Measurements from ENCODE around the gene NRXN3.

The NRXN3 gene

DNA sequence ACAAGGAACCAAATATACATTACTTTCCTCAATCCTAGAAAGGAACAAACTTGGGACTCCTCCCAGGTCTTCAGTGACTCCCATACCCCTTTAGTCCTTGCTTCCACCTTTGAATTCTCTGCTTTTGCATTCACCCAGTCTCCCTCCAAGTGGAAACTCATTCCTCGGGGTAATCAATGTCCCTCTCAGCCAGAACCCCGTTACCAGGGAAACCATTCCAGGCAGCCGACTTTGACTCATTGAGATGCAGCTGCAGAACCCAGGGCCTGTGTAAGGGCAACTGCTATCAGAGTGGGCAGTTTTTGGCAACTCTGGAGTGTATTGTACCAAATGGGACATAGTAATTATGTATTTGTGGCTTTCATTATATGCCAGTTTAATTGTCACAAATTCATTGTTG is 186.2 kb downstream of the NRXN3 start:
- no peak overlapping the region for H3K4me3 ChIP-seq (ENCODE audit: insufficient read depth, low read length, poor library complexity, severe bottlenecking)
- H3K79me2 ChIP-seq (ENCODE audit: insufficient read depth, low read length) = no peaks in the 10 kb centered on the region
- no peak overlapping the region for H2AFZ ChIP-seq (ENCODE audit: low read depth, low read length, severe bottlenecking)
- H3F3A ChIP-seq (ENCODE audit: insufficient read depth) = no peaks in the 10 kb centered on the region
- 0 out of 2 replicates have a peak, but pooled peaks cover 5% of the 10 kb centered on the region for H3K9me2 ChIP-seq (replicated peaks; ENCODE audit: insufficient read depth, low read length)
- H3K27ac ChIP-seq (ENCODE audit: low read depth, low read length) = no peak overlapping the region
- H3K36me3 ChIP-seq (ENCODE audit: low read length) = no peaks in the 10 kb centered on the region
- no peak overlapping the region for H3K4me2 ChIP-seq (ENCODE audit: low read depth, low read length, poor library complexity, severe bottlenecking)
- no peaks in the 10 kb centered on the region for H3K9me3 ChIP-seq (ENCODE audit: insufficient read depth, low read length)
- TF ChIP-seq EZH2phosphoT487 (conservative IDR thresholded peaks at IDR 0.05; ENCODE audit: low read length) = no peak
- TF ChIP-seq, protein P1, sequence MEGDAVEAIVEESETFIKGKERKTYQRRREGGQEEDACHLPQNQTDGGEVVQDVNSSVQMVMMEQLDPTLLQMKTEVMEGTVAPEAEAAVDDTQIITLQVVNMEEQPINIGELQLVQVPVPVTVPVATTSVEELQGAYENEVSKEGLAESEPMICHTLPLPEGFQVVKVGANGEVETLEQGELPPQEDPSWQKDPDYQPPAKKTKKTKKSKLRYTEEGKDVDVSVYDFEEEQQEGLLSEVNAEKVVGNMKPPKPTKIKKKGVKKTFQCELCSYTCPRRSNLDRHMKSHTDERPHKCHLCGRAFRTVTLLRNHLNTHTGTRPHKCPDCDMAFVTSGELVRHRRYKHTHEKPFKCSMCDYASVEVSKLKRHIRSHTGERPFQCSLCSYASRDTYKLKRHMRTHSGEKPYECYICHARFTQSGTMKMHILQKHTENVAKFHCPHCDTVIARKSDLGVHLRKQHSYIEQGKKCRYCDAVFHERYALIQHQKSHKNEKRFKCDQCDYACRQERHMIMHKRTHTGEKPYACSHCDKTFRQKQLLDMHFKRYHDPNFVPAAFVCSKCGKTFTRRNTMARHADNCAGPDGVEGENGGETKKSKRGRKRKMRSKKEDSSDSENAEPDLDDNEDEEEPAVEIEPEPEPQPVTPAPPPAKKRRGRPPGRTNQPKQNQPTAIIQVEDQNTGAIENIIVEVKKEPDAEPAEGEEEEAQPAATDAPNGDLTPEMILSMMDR (IDR thresholded peaks at IDR 0.05; ENCODE audit: insufficient read depth, low read length, poor library complexity, severe bottlenecking) = no peak
- H4K20me1 ChIP-seq (ENCODE audit: low read depth, low read length) = no peaks in the 10 kb centered on the region
- no peak overlapping the region for H3K9ac ChIP-seq (ENCODE audit: low read length)
- H3K27me3 ChIP-seq (ENCODE audit: low read length) = no peaks in the 10 kb centered on the region

DNA sequence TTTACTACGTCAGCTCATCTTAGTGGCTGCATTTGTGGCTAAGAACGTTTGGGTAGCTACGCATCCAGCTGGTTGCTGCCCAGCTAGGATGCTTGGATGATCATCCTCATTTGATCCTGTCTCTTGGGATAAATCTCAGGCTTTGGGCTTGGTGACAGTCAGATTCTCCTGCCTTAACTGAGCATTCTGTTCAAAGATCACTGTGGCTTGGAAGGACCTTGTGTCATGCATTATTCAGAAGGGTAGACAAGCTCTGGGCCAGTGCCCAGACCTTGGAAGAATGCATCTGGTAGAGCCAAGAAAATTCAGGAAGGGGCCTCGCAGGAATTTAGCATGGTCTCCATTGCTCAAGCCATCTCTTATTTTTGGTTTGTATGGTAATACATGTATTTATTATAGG is 188.4 kb downstream of the NRXN3 start:
- no peaks in the 10 kb centered on the region for H3K9me3 ChIP-seq (ENCODE audit: insufficient read depth, low read length)
- H3K79me2 ChIP-seq (ENCODE audit: insufficient read depth, low read length) = no peaks in the 10 kb centered on the region
- H4K20me1 ChIP-seq (ENCODE audit: low read depth, low read length) = no peaks in the 10 kb centered on the region
- TF ChIP-seq, protein P1 (IDR thresholded peaks at IDR 0.05; ENCODE audit: insufficient read depth, low read length, poor library complexity, severe bottlenecking) = no peak
- no peak for TF ChIP-seq EZH2phosphoT487 (conservative IDR thresholded peaks at IDR 0.05; ENCODE audit: low read length)
- H3K4me2 ChIP-seq (ENCODE audit: low read depth, low read length, poor library complexity, severe bottlenecking) = no peak overlapping the region
- H3K27ac ChIP-seq (ENCODE audit: low read depth, low read length) = no peak overlapping the region
- no peaks in the 10 kb centered on the region for H3F3A ChIP-seq (ENCODE audit: insufficient read depth)
- H3K36me3 ChIP-seq (ENCODE audit: low read length) = no peaks in the 10 kb centered on the region
- H3K9me2 ChIP-seq (replicated peaks; ENCODE audit: insufficient read depth, low read length) = 0 out of 2 replicates have a peak, but pooled peaks cover 5% of the 10 kb centered on the region
- H3K27me3 ChIP-seq (ENCODE audit: low read length) = no peaks in the 10 kb centered on the region
- H2AFZ ChIP-seq (ENCODE audit: low read depth, low read length, severe bottlenecking) = no peak overlapping the region
- no peak overlapping the region for H3K4me3 ChIP-seq (ENCODE audit: insufficient read depth, low read length, poor library complexity, severe bottlenecking)
- H3K9ac ChIP-seq (ENCODE audit: low read length) = no peak overlapping the region

DNA sequence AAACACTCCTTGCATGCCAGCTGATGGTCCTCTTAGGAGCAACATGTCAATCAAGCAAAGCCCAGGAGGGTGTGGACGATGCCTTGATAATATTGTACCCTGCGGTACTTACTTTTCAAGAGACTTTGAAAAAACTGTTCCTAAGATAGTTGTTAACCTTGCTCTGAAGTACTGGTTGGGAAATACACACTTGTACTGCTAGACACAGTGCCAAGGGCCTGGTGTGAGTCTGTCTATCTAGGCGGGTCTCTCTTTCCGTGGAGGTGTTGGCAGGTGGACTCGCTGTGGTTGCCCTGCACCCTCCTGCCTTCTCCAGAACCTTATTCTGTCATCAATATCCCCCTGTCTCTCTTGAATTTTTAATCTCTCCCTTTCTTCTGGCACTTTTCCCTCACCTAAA is 189.4 kb downstream of the NRXN3 start:
- H3K4me3 ChIP-seq (ENCODE audit: insufficient read depth, low read length, poor library complexity, severe bottlenecking) = no peak overlapping the region
- no peaks in the 10 kb centered on the region for H3K27me3 ChIP-seq (ENCODE audit: low read length)
- no peaks in the 10 kb centered on the region for H3K79me2 ChIP-seq (ENCODE audit: insufficient read depth, low read length)
- no peak overlapping the region for H3K27ac ChIP-seq (ENCODE audit: low read depth, low read length)
- H3F3A ChIP-seq (ENCODE audit: insufficient read depth) = no peaks in the 10 kb centered on the region
- 0 out of 2 replicates have a peak, but pooled peaks cover 5% of the 10 kb centered on the region for H3K9me2 ChIP-seq (replicated peaks; ENCODE audit: insufficient read depth, low read length)
- no peak overlapping the region for H2AFZ ChIP-seq (ENCODE audit: low read depth, low read length, severe bottlenecking)
- no peaks in the 10 kb centered on the region for H4K20me1 ChIP-seq (ENCODE audit: low read depth, low read length)
- H3K36me3 ChIP-seq (ENCODE audit: low read length) = no peaks in the 10 kb centered on the region
- TF ChIP-seq, protein P1 (IDR thresholded peaks at IDR 0.05; ENCODE audit: insufficient read depth, low read length, poor library complexity, severe bottlenecking) = no peak
- TF ChIP-seq EZH2phosphoT487 (conservative IDR thresholded peaks at IDR 0.05; ENCODE audit: low read length) = no peak
- no peaks in the 10 kb centered on the region for H3K9me3 ChIP-seq (ENCODE audit: insufficient read depth, low read length)
- no peak overlapping the region for H3K4me2 ChIP-seq (ENCODE audit: low read depth, low read length, poor library complexity, severe bottlenecking)
- no peak overlapping the region for H3K9ac ChIP-seq (ENCODE audit: low read length)
